Chondrocyte (in vitro differentiated cells): ENCODE data around the gene DOC2A. TPM values are rescaled to one million over a fixed set of nuclear protein-coding genes. Genes with fewer than 3 reads are reported as not detected.
"Not testable (repeated sequence)": the region's sequence is repeated elsewhere in the genome, so short reads cannot be mapped to it uniquely, and the experiment has no call there.

Experiments used
- DNase-seq: peaks from one replicate; pipeline ENCODE4 v3.0.0; 2021; ENCODE audit warnings: mixed read lengths, low spot score
- H3K27ac Mint-ChIP-seq: one replicate; pipeline ENCODE4 v1.8.0; 2021; ENCODE audit warnings: mild to moderate bottlenecking, moderate library complexity, mixed read lengths; ENCODE audit not compliant: unreplicated experiment
- H3K27me3 Mint-ChIP-seq: 2 replicates; pipeline ENCODE4 v1.8.0; 2021; ENCODE audit warnings: low read depth, mixed read lengths
- H3K36me3 Mint-ChIP-seq: 2 replicates; pipeline ENCODE4 v1.8.0; 2021; ENCODE audit warnings: low read depth, mixed read lengths
- H3K4me1 Mint-ChIP-seq: 2 replicates; pipeline ENCODE4 v1.8.0; 2021; ENCODE audit warnings: low read depth, mild to moderate bottlenecking, mixed read lengths
- H3K4me3 Mint-ChIP-seq: one replicate; pipeline ENCODE4 v1.8.0; 2021; ENCODE audit warnings: mild to moderate bottlenecking, moderate library complexity, mixed read lengths; ENCODE audit not compliant: unreplicated experiment
- H3K9me3 Mint-ChIP-seq: 2 replicates; pipeline ENCODE4 v1.8.0; 2021; ENCODE audit warnings: low read depth, mixed read lengths
- total RNA-seq: library from RNA; stranded (reverse); gene quantifications from 3 replicates; pipeline ENCODE4 v1.2.1, GENCODE V29; 2021
- TF ChIP-seq, protein P1 (sequence below): fragments of 200-600 bp; sonication (generic); IDR thresholded peaks from 2 replicates; pipeline ENCODE4 v1.5.0; 2021; ENCODE audit warnings: antibody characterized with exemption, mild to moderate bottlenecking, moderate library complexity

The DOC2A gene
- total RNA-seq, 1 donor from 2014 or later: 0.15 TPM

DNA sequence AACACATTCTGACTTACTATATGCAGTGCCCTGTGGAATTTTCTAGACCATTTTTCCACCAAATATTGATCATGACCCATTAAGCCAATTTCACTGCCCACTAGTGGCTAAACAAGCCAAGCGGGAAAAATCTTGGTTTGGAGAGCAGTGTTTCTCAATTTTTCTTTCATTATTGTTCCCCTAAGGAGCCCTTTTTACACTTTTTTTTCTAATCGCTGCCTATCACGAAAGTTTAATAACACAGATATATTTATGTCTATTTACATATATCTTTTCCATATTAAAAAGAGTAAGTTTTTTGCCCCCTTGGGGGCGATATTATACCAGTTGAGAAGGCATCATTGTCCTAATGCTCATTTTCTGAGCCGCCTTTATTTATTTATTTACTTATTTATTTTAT, 31.0 kb upstream of the DOC2A start:
- no peak for DNase-seq
- H3K27ac Mint-ChIP-seq: no peak overlapping the region

DNA sequence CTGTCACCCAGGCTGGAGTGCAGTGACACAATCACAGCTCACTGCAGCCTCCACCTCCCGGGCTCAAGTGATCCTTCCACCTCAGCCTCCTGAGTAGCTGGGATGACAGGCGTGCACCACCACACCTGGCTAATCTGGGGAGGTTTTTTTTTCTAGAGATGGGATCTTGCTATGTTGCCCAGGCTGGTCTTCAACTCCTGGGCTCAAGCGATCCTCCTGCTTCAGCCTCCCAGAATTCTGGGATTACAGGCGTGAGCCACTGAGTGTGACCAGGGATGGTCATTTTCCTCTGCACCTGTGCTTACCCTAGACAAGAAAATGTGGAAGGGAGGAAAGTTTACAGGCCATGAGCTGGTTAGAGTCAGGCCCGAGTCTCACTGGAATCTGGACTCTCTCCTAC, 29.9 kb upstream of the DOC2A start:
- DNase-seq, H3K4me3 Mint-ChIP-seq, H3K27ac Mint-ChIP-seq, H3K4me1 Mint-ChIP-seq, H3K9me3 Mint-ChIP-seq, H3K36me3 Mint-ChIP-seq: not testable (repeated sequence)
- H3K27me3 Mint-ChIP-seq: peaks cover 13% of the 10 kb centered on the region

More for the DNA sequence above, 31.0 kb upstream of the DOC2A start:
- Mint-ChIP-seq H3K4me3 (no peak overlapping the region), H3K36me3 (no peaks in the 10 kb centered on the region), H3K4me1 (no peaks in the 10 kb centered on the region), H3K27me3 (peaks cover 6% of the 10 kb centered on the region), H3K9me3 (no peaks in the 10 kb centered on the region)
- TF ChIP-seq, protein P1, sequence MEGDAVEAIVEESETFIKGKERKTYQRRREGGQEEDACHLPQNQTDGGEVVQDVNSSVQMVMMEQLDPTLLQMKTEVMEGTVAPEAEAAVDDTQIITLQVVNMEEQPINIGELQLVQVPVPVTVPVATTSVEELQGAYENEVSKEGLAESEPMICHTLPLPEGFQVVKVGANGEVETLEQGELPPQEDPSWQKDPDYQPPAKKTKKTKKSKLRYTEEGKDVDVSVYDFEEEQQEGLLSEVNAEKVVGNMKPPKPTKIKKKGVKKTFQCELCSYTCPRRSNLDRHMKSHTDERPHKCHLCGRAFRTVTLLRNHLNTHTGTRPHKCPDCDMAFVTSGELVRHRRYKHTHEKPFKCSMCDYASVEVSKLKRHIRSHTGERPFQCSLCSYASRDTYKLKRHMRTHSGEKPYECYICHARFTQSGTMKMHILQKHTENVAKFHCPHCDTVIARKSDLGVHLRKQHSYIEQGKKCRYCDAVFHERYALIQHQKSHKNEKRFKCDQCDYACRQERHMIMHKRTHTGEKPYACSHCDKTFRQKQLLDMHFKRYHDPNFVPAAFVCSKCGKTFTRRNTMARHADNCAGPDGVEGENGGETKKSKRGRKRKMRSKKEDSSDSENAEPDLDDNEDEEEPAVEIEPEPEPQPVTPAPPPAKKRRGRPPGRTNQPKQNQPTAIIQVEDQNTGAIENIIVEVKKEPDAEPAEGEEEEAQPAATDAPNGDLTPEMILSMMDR: peak; percentile 84

DNA sequence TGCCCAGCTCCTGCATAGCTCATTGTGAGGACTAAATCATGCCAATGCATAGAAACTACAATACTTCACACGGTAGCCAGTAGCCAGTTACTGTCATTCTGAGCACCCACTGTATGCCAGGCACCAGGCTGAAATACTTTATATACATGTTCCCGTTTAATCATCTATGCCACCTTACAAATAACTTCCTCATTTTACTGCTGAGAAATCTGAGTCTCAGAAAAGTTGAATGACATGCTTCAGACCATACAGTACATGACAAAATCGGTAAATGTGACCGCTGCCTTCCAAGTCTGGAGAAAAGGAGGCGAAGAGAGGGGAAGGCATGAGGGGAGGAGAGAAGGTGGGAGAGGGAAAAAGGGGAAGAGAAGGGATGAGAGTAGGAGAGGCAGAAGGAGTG, 29.4 kb upstream of the DOC2A start:
- no peaks in the 10 kb centered on the region for H3K9me3 Mint-ChIP-seq
- TF ChIP-seq, protein P1: no peak
- peaks cover 16% of the 10 kb centered on the region for H3K27me3 Mint-ChIP-seq
- no peak overlapping the region for H3K27ac Mint-ChIP-seq
- H3K4me1 Mint-ChIP-seq: no peaks in the 10 kb centered on the region
- no peak overlapping the region for H3K4me3 Mint-ChIP-seq
- no peaks in the 10 kb centered on the region for H3K36me3 Mint-ChIP-seq
- no peak for DNase-seq

DNA sequence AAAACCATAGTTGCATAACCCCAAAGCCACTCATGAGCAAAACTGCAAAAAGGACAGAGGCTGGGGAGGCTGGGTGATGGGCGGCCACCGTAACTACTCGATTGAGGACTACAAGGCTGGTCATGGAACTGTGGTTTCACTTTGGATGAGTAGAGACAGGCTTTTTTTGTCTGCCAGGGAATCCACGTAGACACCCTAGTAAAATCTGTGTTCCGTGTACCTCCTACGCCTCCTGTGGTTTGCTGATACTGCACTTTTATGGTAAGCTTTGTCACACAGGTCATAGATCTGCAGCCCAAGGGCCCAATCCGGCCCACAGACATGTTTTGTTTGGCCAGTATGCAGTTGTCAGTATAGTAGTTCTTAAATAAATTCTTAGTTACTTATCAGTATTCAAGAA, 22.4 kb upstream of the DOC2A start:
- Mint-ChIP-seq H3K27me3 (peaks cover 40% of the 10 kb centered on the region), H3K4me1 (peaks cover 3% of the 10 kb centered on the region), H3K4me3 (no peak overlapping the region), H3K27ac (no peak overlapping the region), H3K36me3 (no peaks in the 10 kb centered on the region), H3K9me3 (no peaks in the 10 kb centered on the region)
- TF ChIP-seq, protein P1: no peak
- DNase-seq: no peak

DNA sequence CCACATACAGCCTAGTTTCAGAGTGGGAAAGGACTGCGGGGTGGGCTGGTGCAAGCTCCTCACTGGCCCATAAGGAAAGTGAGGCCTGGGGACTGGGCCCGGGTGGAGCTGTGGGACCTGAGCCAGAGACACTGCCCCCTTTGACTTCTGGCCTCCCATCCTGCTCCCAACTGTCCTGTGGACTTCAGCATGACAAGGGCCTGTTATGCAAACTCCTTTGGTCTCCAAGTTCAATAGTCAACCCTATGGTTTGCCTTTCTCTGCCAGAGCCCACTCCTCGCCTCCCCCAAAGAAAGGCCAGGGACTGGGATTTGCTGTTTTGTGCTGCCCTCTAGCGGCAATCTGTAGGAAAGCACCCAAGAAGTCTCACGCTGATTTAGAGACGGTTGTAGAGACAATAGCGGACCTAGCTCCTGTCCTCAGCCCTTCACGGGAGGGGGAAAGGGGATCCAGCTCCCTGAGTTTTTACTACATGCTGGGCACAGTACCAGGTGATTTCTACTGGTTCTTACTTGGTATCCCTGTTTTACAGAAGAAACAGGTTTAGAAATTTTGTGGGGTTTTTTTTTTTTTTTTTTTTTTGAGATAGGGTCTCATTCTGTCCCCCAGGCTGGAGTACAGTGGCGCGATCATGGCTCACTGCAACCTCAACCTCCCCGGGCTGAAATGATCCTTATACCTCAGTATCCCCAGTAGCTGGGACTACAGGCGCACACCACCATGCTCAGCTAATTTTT, 21.4 kb upstream of the DOC2A start:
- no peaks in the 10 kb centered on the region for H3K36me3 Mint-ChIP-seq
- no peak for DNase-seq

More for the DNA sequence above, 21.4 kb upstream of the DOC2A start:
- Mint-ChIP-seq H3K9me3 (no peaks in the 10 kb centered on the region), H3K4me1 (peaks cover 3% of the 10 kb centered on the region), H3K4me3 (no peak overlapping the region), H3K27me3 (peaks cover 46% of the 10 kb centered on the region), H3K27ac (no peak overlapping the region)
- TF ChIP-seq, protein P1: peak; percentile 89
